Type B pancreatic cell (in vitro differentiated cells): ENCODE measurements around the gene DNLZ. TPM values are rescaled to one million over a fixed set of nuclear protein-coding genes. Genes with fewer than 3 reads are reported as not detected.
A peak's percentile ranks its signal among the peaks of the same experiment; 100 is the strongest.

Source experiments
- DNase-seq: peaks from one replicate; pipeline ENCODE4 v3.0.0; 2021; ENCODE audit warnings: mixed read lengths; ENCODE audit not compliant: unreplicated experiment; ENCODE audit errors: extremely low spot score
- H3K27ac Mint-ChIP-seq: 2 replicates; pipeline ENCODE4 v1.8.0; 2021; ENCODE audit warnings: mild to moderate bottlenecking, mixed read lengths
- H3K27me3 Mint-ChIP-seq: 2 replicates; pipeline ENCODE4 v1.8.0; 2021; ENCODE audit warnings: mixed read lengths
- H3K36me3 Mint-ChIP-seq: 2 replicates; pipeline ENCODE4 v1.8.0; 2021; ENCODE audit warnings: mixed read lengths
- H3K4me1 Mint-ChIP-seq: one replicate; pipeline ENCODE4 v1.8.0; 2021; ENCODE audit warnings: mixed read lengths; ENCODE audit not compliant: unreplicated experiment
- H3K4me3 Mint-ChIP-seq: 2 replicates; pipeline ENCODE4 v1.8.0; 2021; ENCODE audit warnings: mild to moderate bottlenecking, mixed read lengths
- H3K9me3 Mint-ChIP-seq: 2 replicates; pipeline ENCODE4 v1.8.0; 2021; ENCODE audit warnings: mixed read lengths
- CTCF ChIP-seq: fragments of 200-600 bp; sonication (generic); conservative IDR thresholded peaks from 2 replicates; pipeline ENCODE4 v1.5.0; 2021; ENCODE audit warnings: antibody characterized with exemption, mild to moderate bottlenecking
- total RNA-seq: library from RNA; stranded (reverse); gene quantifications from 2 replicates; pipeline ENCODE4 v1.2.1, GENCODE V29; 2021; ENCODE audit warnings: low replicate concordance

The DNLZ gene
- total RNA-seq, 1 donor from 2014 or later: 14.0 TPM

DNA sequence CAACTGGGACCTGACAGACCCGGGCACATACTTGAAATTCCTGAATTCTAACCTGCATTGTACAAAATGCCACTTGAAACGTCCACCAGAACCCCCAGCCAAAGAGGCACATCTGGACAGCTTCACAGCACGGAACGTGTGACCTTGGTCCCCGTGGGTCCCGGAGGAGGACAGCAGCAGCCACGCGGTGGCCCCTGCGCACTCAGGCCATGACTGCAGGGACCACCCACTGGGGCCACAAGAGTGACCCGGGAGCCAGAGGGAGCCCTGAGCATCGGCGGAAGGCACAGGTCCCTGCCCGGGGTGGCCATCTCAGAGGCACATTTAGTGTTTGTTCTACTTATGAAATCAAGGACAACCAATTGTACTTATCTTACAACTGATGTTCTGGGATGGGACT, 38.5 kb upstream of the DNLZ start:
- Mint-ChIP-seq H3K27me3 (no peaks in the 10 kb centered on the region), H3K4me3 (no peak overlapping the region), H3K9me3 (no peaks in the 10 kb centered on the region), H3K36me3 (no peaks in the 10 kb centered on the region), H3K4me1 (peaks cover 7% of the 10 kb centered on the region), H3K27ac (no peak overlapping the region)
- DNase-seq: no peak
- TF ChIP-seq CTCF: no peak

GRCh38 chr9:136401173-136401922, 37.8 kb upstream of the DNLZ start:
- Mint-ChIP-seq H3K9me3 (no peaks in the 10 kb centered on the region), H3K4me1 (peaks cover 7% of the 10 kb centered on the region), H3K27ac (peak overlapping the region; percentile 11), H3K36me3 (no peaks in the 10 kb centered on the region), H3K4me3 (peak overlapping the region; percentile 55), H3K27me3 (no peaks in the 10 kb centered on the region)
- no peak for DNase-seq
- no peak for TF ChIP-seq CTCF

DNA sequence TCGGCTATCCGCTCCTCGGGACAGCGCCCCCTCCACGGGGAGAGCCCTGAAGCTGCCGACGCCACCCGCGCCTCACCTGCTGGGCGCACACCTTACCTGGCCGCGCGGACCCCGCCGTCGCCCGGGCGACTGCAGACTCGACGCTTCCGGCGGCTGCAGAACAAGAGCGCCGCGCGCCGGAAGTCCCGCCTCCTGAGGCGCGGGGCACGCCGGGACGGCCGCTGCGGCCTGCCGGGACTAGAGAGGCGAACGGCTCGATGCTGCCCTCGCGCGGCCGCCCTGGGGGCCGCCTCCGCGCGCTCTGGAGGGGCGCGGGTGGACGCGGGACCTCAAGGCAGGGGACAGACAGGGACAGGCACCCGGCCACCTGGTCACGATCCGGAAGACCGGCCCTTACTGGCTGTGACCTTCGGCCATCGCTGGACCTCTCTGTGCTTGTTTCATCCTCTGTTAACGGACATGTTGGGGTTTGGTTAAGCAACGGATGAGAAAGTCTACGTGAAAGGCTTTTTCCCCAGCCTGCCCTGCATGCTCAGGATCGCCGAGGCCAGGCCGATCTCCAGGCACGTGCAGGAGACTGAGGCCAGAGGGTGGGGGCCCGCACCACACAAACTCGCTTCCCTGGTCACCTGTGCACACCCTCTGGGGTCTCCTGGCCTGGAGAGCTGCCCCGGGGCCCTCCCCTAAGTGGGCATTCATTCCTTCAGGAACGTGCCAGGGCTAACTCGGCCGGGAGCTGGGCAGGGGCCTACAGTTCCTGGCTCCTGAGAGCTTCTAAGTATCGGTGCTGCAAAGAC, 36.7 kb upstream of the DNLZ start, which contains the start of gene SNAPC4:
TSS of gene SNAPC4 (minus strand) at position 133 of the 797 bp plus-strand sequence. CDS start 1,742 bp downstream, outside the sequence.
- H3K4me3 Mint-ChIP-seq: peak within 1 kb of the TSS; percentile 90
- H3K27me3 Mint-ChIP-seq: no peaks in the 10 kb centered on the region
- peak; percentile 98 for TF ChIP-seq CTCF
- peaks cover 7% of the 10 kb centered on the region for H3K4me1 Mint-ChIP-seq
- peak; percentile 94 for DNase-seq
- H3K36me3 Mint-ChIP-seq: no peaks in the 10 kb centered on the region
- H3K27ac Mint-ChIP-seq: peak within 1 kb of the TSS; percentile 82
- H3K9me3 Mint-ChIP-seq: no peaks in the 10 kb centered on the region

GRCh38 chr9:136399176-136400037, 35.9 kb upstream of the DNLZ start:
- TF ChIP-seq CTCF: no peak
- Mint-ChIP-seq H3K4me1 (peaks cover 7% of the 10 kb centered on the region), H3K27ac (peak overlapping the region; percentile 82), H3K36me3 (no peaks in the 10 kb centered on the region), H3K9me3 (no peaks in the 10 kb centered on the region), H3K27me3 (no peaks in the 10 kb centered on the region), H3K4me3 (peak overlapping the region; percentile 90)
- no peak for DNase-seq

- Mint-ChIP-seq H3K4me3 (peak overlapping the region; percentile 90), H3K27ac (no peak overlapping the region), H3K9me3 (no peaks in the 10 kb centered on the region), H3K36me3 (no peaks in the 10 kb centered on the region), H3K27me3 (no peaks in the 10 kb centered on the region), H3K4me1 (peaks cover 7% of the 10 kb centered on the region)
- TF ChIP-seq CTCF: no peak
- DNase-seq: no peak
Observed at GRCh38 chr9:136398286-136398685, 34.7 kb upstream of the DNLZ start.
